CD4-positive, alpha-beta T cell treated with Interleukin-15 for 4 hours (primary cell): ENCODE measurements around the gene GNPTG.

Source experiments
- DNase-seq: peaks from one replicate; pipeline ENCODE4 v3.0.0-alpha.2; 2020; ENCODE audit warnings: low spot score

The GNPTG gene

GRCh38 chr16:1333854-1334700, 17.7 kb upstream of the GNPTG start:
- no peak for DNase-seq

GRCh38 chr16:1334739-1335138, 17.0 kb upstream of the GNPTG start:
- DNase-seq: no peak

DNA sequence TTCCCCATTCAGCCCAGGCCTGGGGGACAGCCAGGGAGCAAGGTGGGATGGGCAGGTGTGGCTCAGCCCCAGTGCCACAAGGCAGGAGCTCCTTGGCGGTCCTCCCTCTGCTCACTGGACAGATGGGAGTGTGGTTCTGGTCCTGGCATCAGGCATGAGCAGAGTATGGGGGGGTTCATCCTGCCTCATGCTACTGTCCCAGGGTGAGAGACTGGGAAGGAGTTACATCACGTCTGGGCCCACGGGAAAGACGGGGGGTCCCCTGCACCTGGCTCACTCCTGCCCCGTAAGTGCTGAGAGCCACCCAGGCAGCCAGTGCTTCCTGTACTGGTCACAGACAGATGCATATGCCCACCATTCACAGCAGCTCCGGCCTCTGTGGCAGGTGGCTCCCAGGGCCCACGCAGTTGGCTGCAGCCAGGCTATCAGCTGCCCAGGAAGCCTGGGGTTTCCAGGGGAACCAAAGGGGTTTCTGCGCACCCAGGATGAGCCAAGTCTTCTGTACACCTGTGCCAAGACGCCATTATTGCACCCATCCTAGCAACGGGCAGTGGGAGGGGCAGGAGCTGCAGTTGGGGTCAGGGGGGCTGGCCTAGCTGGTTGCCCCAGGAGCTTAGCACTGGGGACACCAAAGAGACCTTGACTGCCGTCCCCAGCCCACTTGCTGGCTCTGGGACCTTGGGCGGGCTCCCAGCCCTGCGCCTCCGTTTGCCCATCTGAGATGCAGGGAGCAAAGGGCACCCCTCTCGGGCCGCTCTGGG, 16.3 kb upstream of the GNPTG start:
- DNase-seq: no peak

DNA sequence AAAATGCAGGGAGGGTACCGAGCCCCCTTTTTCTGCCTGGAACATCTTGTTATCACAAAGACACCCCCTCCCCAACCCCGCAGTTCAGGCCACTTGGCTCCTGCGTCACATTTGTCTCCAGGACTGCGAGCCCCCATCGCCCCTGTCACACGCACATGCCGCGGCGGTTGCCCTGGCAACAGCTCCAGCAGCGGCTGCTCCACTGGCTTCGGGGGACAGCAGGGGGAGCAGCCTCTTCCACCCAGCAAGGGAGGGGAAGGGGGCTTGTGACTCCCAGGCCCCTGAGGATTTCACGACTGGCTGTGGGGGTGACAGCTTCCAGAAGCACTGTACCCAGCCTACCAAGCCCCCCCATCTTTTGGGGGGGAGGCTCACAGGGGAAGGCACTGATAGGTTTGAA, 15.7 kb upstream of the GNPTG start:
- DNase-seq: no peak

GRCh38 chr16:1336619-1337018, 15.1 kb upstream of the GNPTG start:
- DNase-seq: no peak

DNA sequence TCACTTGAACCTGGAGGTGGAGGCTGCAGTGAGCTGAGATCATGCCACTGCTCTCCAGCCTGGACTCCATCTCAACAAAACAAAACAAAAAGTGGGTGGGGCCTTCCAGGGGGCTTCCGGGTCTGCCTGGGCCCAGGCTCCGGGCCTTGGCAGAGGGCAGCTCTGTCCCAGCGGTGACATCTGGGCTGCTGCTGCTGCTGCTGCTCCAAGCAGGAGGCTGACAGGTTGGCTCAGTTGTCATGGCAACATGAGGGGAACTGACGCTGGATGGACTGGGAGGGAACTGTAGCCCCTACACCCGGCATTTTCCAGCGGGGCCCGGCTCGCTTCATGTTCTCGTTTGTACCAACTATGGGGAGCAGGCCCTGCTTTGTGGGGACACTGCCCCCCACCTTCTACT, 14.2 kb upstream of the GNPTG start:
- DNase-seq: no peak

GRCh38 chr16:1338119-1338730, 13.5 kb upstream of the GNPTG start:
- DNase-seq: no peak

DNA sequence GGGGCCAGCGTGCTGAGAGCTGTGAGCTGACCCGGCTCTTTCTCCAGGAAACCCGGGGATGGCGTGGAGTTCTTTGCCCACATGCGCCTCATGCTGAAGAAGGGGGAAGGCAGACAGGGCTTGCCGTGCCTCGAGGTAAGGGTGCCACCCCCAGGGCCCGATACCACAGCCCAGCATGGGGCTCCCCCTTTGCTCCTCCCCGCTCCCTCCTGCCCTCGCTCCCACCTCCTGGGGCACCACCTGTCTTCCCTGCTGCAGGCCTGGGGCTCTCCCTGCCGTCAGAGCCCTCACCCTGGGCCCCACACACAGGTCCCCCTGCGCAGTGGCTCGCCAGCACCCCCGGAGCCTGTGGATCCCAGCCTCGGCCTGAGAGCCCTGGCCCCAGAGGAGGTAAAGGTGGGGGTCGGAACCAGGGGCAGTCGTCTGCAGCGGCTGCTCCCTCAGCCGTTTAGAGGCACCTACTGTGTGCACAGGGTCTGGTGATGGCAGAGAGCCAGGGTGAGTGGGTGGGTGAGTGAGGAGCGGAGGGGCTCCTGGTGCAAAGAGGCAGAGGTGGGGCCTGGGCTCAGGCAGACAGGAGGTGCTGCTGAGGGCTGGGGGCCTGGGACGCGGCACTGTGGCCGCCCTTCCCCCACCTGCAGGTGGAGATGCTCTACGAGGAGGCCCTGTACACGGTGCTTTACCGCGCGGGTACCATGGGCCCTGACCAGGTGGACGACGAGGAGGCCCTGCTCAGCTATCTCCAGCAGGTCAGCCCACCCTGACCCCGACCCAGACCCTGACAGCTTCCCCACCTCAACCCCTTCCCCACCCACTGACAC, 12.7 kb upstream of the GNPTG start:
- DNase-seq: no peak

DNA sequence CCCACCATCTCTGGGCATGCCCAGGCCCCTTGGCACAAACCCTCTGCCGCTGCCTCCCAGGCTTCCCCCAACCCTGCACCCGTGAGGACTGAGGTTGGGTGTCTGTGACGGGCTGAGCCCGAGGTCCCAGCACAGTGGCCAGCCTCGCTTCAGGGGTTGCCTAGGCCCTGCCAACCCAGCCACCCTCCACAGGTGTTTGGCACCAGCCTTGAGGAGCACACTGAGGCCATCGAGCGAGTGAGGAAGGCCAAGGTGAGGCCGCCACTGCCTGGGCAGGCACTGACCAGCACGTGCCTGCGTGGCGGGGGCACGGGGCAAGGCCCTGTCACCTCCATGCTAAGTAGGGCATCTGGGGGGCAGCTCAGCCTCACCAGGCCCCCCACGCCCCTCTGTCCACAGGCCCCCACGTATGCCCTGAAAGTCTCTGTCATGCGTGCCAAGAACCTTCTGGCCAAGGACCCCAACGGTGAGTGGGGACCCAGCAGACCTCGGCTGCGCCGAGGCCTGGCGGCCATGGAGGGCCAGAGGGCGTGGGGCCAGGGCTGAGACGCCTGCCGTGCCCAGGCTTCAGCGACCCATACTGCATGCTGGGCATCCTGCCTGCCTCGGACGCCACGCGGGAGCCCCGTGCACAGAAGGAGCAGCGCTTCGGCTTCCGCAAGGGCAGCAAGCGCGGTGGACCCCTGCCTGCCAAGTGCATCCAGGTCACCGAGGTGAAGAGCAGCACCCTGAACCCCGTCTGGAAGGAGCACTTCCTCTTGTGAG, 10.8 kb upstream of the GNPTG start:
- DNase-seq: no peak

GRCh38 chr16:1341495-1342420, 10.0 kb upstream of the GNPTG start:
- no peak for DNase-seq

DNA sequence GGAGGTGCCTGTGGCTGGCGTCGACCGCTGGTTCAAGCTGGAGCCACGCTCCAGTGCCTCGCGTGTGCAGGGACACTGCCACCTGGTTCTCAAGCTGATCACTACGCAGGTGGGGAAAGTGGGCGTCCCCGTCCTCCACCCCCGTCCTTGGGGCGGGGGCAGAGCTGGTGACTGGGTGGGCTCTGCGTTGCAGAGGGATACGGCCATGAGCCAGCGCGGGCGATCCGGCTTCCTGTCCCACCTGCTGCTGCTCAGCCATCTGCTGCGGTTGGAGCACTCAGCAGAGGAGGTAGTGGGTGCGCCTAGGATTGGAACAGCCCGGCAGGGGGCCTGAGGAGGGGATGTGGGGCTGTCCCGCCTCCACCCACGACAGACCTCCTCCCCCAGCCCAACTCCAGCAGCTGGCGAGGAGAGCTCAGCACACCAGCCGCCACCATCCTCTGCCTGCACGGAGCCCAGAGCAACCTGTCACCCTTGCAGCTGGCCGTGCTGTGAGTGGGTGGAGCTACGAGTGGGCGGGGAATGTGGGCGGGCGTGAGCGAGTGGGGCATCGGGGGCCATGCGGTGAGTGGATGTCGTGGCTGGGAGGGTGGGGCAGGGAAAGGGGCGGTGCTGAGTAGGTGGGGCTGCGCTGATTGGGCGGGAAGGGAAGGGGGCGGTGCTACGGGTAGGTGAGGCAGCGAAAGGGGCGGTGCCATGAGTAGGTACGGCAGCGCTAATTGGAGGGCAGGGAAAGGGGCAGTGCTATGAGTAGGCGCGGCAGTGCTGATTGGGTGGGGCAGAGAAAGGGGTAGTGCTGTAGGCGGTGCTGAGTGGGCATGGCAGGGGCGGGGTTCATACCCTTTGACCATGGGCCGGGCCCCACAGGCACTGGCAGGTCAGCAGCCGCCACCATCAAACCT, 9.0 kb upstream of the GNPTG start:
- peak; percentile 98 for DNase-seq

GRCh38 chr16:1343428-1344242, 8.1 kb upstream of the GNPTG start:
- DNase-seq: no peak

DNA sequence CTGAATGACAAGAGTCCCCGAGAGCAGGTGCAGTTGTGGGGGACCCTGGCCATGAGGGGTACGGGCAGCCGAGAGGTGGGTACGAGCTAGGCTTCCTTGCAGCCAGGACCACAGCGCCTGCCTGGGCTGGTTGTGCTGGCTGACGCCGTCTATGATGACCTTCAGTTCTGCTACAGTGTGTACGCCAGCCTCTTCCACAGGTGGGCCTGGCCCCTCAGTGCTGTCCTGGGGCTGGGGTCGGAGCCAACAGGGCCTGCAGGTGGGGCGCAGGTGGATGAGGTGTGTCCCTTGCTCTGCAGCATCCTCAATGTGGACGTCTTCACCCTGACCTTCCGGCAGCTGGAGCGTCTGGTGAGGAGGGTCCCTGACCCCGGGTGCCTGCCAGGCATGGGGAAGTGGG, 7.2 kb upstream of the GNPTG start:
- DNase-seq: no peak

- no peak for DNase-seq
Measured at GRCh38 chr16:1345087-1345486, 6.6 kb upstream of the GNPTG start.

DNA sequence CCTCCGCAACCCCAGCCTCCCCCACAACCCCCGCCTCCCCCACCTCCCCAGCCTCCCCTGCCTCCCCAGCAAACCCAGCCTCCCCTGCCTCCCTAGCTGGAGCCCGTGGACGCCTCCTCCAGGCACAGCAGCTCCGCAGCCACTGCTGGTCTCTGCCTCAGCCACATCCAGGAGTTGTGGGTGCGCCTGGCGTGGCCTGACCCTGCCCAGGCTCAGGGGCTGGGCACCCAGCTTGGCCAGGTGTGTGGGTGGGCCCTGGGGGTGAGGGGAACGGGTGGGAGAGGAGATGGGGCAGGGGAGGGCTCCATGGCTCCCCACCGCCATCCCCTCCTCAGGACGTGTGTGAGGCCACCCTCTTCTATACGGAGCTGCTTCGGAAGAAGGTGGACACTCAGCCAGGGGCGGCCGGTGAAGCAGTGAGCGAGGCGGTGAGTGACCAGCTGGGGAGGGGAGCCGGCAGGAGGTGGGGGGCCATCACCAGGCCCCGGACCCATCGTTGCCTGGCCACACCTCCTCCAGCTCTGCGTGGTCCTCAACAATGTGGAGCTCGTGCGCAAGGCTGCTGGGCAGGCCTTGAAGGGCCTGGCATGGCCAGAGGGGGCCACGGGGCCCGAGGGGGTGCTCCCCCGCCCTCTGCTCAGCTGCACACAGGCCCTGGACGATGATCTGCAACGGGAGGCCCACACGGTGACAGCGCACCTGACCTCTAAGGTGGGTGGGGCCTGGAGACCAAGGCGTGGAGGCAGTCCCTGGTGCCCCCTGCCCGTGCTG, 5.9 kb upstream of the GNPTG start:
- DNase-seq: no peak

GRCh38 chr16:1346422-1347285, 5.1 kb upstream of the GNPTG start:
- no peak for DNase-seq
